CD4-positive, alpha-beta T cell treated with Interleukin-6 for 4 hours (primary cell): Measurements from ENCODE around the gene FGF14.
"Not testable (repeated sequence)": the region's sequence is repeated elsewhere in the genome, so short reads cannot be mapped to it uniquely, and the experiment has no call there.

Source experiments
- DNase-seq: peaks from one replicate; pipeline ENCODE4 v3.0.0-alpha.2; 2020; ENCODE audit warnings: mixed read lengths

The FGF14 gene

GRCh38 chr13:102122147-102122546 is 279.7 kb downstream of the FGF14 start:
- DNase-seq: no peak

- DNase-seq: no peak
Measured at GRCh38 chr13:102117175-102117831, 284.5 kb downstream of the FGF14 start.

GRCh38 chr13:102103469-102103868 is 298.4 kb downstream of the FGF14 start:
- DNase-seq: no peak

- DNase-seq: no peak
Measured at GRCh38 chr13:102100234-102100633, 301.6 kb downstream of the FGF14 start.

GRCh38 chr13:102097708-102098107 is 304.1 kb downstream of the FGF14 start:
- no peak for DNase-seq

- not testable (repeated sequence) for DNase-seq
Measured at GRCh38 chr13:102093288-102093687, 308.6 kb downstream of the FGF14 start.

GRCh38 chr13:102091231-102091630 is 310.6 kb downstream of the FGF14 start:
- DNase-seq: no peak

GRCh38 chr13:102090532-102090931 is 311.3 kb downstream of the FGF14 start:
- no peak for DNase-seq

- no peak for DNase-seq
Measured at GRCh38 chr13:102089722-102090121, 312.1 kb downstream of the FGF14 start.

- no peak for DNase-seq
Measured at GRCh38 chr13:102089177-102089576, 312.7 kb downstream of the FGF14 start.

- no peak for DNase-seq
Measured at GRCh38 chr13:102073251-102073650, 328.6 kb downstream of the FGF14 start.

- DNase-seq: no peak
Measured at GRCh38 chr13:102071711-102072110, 330.1 kb downstream of the FGF14 start.

- DNase-seq: not testable (repeated sequence)
Measured at GRCh38 chr13:102068323-102068722, 333.5 kb downstream of the FGF14 start.

GRCh38 chr13:102055090-102055779 is 346.6 kb downstream of the FGF14 start:
- DNase-seq: no peak

- no peak for DNase-seq
Measured at GRCh38 chr13:102049853-102050252, 352.0 kb downstream of the FGF14 start.

GRCh38 chr13:102045731-102046130 is 356.1 kb downstream of the FGF14 start:
- no peak for DNase-seq

GRCh38 chr13:102042746-102043145 is 359.1 kb downstream of the FGF14 start:
- no peak for DNase-seq

GRCh38 chr13:102041544-102041943 is 360.3 kb downstream of the FGF14 start:
- no peak for DNase-seq

GRCh38 chr13:102040812-102041211 is 361.0 kb downstream of the FGF14 start:
- DNase-seq: no peak

- no peak for DNase-seq
Measured at GRCh38 chr13:102039264-102039663, 362.6 kb downstream of the FGF14 start.

- DNase-seq: no peak
Measured at GRCh38 chr13:102038787-102039186, 363.1 kb downstream of the FGF14 start.

GRCh38 chr13:102035969-102036368 is 365.9 kb downstream of the FGF14 start:
- DNase-seq: no peak

GRCh38 chr13:102033857-102034331 is 368.0 kb downstream of the FGF14 start:
- no peak for DNase-seq

GRCh38 chr13:102033386-102033785 is 368.5 kb downstream of the FGF14 start:
- DNase-seq: no peak

GRCh38 chr13:102028868-102029267 is 373.0 kb downstream of the FGF14 start:
- DNase-seq: no peak
